HG02938 (cell line): ENCODE measurements around the gene SRBD1.

Experiments used
- ATAC-seq: cut with Tn5 transposase; IDR thresholded peaks from one replicate; pipeline ENCODE4 v1.9.1; 2021; ENCODE audit warnings: mild to moderate bottlenecking, moderate library complexity; ENCODE audit not compliant: unreplicated experiment

Gene SRBD1

DNA sequence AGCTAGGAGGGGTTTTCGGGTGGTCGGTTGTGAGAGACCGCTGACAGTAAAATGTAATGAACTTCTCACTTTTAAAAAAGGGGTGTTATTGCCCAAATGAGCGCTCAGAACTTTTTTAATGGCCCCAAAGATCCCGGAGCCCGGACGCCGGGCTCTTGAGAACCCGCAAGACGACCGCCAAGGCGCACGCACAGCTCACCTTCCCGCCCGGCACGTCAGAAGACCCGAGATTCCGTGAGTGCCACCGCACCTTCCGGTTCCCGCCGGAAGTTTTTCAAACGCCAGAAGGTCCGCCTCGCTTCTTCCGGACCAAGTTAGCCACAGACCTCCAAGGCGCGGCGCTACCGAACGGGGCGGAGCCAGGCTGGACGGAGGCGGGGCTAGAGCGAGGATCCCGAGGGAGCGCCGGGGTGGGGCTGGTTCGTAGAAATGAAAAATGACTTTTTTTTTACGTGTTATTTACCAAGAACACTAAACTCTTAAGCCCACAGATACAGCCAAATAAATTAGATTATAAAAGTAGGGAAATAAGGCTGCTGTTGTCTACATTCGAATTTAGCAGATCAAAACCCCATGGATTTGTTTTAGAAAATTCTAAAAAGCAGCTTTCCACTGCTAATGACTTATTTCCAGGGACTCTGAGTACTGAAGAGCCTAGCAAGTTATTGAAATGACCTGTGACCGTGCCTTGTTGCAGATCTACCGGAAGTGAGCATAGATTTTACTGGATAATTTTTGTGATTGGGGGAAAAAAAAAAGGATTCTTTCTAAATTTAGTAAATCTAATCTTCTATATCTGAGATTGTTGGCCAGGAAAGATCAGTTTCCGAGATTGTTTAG is at the start of gene SRBD1:
SRBD1 (minus strand) TSS at position 248 of the 840 bp plus-strand sequence. CDS start 5,826 bp downstream, outside the sequence.
- peak; percentile 87 for ATAC-seq

- ATAC-seq: no peak
Measured at GRCh38 chr2:45654250-45654649, 43.2 kb upstream of the SRBD1 start.

GRCh38 chr2:45653122-45653913 is 42.3 kb upstream of the SRBD1 start:
- no peak for ATAC-seq

GRCh38 chr2:45652090-45653031 is 41.3 kb upstream of the SRBD1 start:
- ATAC-seq: no peak

GRCh38 chr2:45651415-45652089 is 40.5 kb upstream of the SRBD1 start, which contains the start of gene PRKCE:
PRKCE (plus strand) TSS chr2:45651675.
- peak; percentile 11 for ATAC-seq

- peak; percentile 62 for ATAC-seq
Measured at GRCh38 chr2:45650851-45651414, 39.9 kb upstream of the SRBD1 start.

DNA sequence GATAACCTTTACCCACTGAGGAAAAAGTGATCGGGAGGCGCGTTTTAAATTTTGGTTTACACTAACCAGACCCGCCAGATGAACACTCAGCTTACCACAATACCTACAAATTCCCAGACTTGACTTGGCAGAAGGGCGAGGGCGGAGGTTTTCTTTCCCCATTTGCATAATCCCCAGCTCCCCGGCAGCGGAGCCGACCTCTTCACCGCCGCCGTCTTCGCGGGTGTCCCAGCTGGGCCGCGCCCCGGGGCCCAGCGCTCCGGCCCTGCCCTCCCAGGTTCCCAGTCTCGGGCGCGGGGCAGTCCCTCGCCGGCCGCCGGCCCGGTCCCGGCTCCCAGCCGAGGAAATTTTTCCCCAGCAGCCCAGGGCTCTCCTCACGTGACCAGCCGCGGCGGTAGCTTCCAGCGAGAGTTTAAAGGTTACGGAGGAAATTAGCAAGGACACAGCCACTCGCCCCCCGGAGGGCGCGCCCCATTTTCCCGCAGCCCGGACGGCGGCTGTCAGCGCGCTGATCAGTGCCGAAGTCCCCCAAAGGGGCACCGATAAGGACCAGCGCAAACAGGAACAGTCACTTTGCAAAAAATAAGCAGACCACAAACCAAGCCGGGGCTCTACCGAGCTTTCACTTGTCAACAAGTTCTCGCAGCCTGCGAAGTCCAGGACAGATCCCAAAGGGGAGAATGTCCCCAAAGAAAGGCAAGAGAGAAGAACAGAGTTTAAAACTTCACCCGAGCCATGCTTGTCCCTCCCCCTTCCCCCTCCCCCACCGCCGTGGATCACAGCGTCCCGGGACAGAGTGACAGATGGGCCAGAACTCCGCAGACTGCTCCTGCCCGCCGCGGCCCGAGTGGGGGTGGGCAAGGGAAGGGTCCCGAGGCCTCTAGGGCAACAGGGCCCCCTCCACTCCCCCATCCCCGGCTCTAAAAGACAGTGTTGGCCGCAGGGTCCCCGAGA is 39.1 kb upstream of the SRBD1 start:
- peak; percentile 24 for ATAC-seq

- ATAC-seq: no peak
Measured at GRCh38 chr2:45649462-45649857, 38.4 kb upstream of the SRBD1 start.

DNA sequence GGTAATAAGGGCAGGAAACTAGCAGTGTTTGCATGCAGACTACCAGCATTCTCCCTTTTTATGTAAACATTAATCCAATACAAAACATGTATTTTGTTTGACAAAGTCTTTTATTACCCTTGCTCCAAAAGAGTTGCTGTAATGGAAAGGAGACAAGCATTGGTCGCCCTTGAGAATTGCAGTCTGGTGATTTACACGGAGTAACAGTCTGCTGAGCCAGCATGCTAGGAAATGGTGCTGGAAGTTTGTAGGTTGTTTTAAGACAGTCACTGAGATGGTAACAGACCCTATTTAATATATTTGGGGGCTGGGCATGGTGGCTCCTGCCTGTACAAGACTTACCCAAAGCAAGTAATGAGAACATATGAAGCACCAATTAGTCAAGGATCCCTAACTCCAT is 37.6 kb upstream of the SRBD1 start:
- no peak for ATAC-seq

GRCh38 chr2:45647986-45648520 is 37.0 kb upstream of the SRBD1 start:
- no peak for ATAC-seq

GRCh38 chr2:45647356-45647755 is 36.3 kb upstream of the SRBD1 start:
- ATAC-seq: no peak

DNA sequence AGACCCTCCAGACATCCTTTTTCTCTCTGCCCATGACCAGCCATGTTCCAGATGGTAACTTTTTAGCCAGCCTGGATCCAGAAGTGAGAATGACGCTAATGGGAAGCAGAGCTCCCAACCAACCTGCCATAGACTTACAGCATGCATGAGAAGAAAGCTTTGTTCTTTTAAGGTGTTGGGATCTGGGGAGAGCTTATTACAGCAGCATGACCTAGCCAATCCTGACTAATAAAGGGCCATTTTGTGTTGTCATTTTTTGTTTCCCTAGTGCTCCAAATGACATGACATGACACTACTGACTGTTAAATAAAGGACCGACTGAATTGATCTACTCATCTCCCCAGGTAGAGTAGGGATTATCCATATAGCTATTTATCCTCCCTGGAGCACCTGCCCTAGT is 35.2 kb upstream of the SRBD1 start:
- ATAC-seq: no peak

GRCh38 chr2:45643543-45644542 is 32.8 kb upstream of the SRBD1 start:
- ATAC-seq: peak; percentile 61

- peak; percentile 10 for ATAC-seq
Measured at GRCh38 chr2:45643095-45643494, 32.0 kb upstream of the SRBD1 start.

- no peak for ATAC-seq
Measured at GRCh38 chr2:45640576-45640975, 29.5 kb upstream of the SRBD1 start.

DNA sequence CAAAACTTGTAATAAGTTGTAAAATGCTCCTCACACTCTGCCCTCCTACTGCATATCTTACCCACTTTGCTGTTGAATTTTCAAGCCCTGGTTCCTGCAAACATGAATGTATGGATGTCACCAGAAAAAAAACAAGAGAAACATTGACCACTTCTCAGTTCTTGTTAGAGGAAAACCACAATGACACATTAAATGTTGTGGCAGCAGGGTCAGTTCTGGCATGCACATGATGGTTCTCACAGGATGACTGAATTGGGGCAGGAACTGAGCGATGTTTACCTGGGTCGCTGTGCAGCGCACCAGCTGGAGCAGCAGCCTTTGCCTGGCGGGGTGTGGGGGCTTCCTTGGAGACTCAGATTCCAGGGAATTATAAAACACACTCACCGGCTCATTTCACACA is 26.4 kb upstream of the SRBD1 start:
- peak; percentile 95 for ATAC-seq

DNA sequence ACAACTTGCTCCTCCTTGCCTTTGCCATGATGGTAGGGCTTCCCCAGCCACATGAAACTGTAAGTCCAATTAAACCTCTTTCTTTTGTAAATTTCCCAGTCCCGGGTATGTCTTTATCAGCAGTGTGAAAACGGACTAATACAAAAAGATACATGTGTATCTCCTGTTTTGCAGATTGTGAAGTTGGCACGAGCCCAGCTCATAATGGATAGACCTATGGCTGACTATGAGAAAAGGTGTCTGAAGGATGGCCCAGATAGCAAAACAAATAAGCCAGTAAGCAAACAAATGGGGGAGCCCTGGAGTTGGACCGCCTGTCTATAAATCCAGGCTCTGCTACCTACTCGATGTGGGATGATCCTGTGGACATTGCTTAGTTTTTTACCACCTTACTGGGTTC is 24.9 kb upstream of the SRBD1 start:
- no peak for ATAC-seq
